GM08714 (cell line): ENCODE measurements around the gene ELL.

Source experiments
- H3K4me3 ChIP-seq: fragments of 200-500 bp; sonication (Bioruptor generic); 2 replicates; pipeline ENCODE4 v1.5.1; 2014; ENCODE audit warnings: mild to moderate bottlenecking, low read length, inconsistent platforms
- ZNF274 ChIP-seq: IDR thresholded peaks from 2 replicates; pipeline ENCODE4 v1.6.1; 2012; ENCODE audit warnings: mild to moderate bottlenecking, low read depth, low read length

Gene ELL

GRCh38 chr19:18424890-18425514, 96.9 kb downstream of the ELL start:
- H3K4me3 ChIP-seq, result no peak overlapping the region
- TF ChIP-seq ZNF274, result no peak

- H3K4me3 ChIP-seq, result no peak overlapping the region
- no peak for TF ChIP-seq ZNF274
Observed at GRCh38 chr19:18424122-18424889, 97.6 kb downstream of the ELL start.

- no peak for TF ChIP-seq ZNF274
- no peak overlapping the region for H3K4me3 ChIP-seq
Observed at GRCh38 chr19:18423258-18424020, 98.4 kb downstream of the ELL start.

- H3K4me3 ChIP-seq, result no peak overlapping the region
- no peak for TF ChIP-seq ZNF274
Observed at GRCh38 chr19:18422530-18423191, 99.2 kb downstream of the ELL start.

- no peak for TF ChIP-seq ZNF274
- H3K4me3 ChIP-seq, result no peak overlapping the region
Observed at GRCh38 chr19:18421371-18421959, 100.4 kb downstream of the ELL start.

GRCh38 chr19:18420930-18421329, 100.9 kb downstream of the ELL start:
- H3K4me3 ChIP-seq, result peak overlapping the region; percentile 68; the same call in 1 of the 2 replicates
- no peak for TF ChIP-seq ZNF274

GRCh38 chr19:18419699-18420460, 102.0 kb downstream of the ELL start:
- no peak for TF ChIP-seq ZNF274
- peak overlapping the region; percentile 68 for H3K4me3 ChIP-seq

GRCh38 chr19:18419195-18419698, 102.6 kb downstream of the ELL start, which contains the start of gene SSBP4:
Gene SSBP4 (plus strand): TSS chr19:18419398. CDS start chr19:18419649, 251 bp downstream.
- TF ChIP-seq ZNF274, result no peak
- peak within 1 kb of the TSS; percentile 68 for H3K4me3 ChIP-seq

GRCh38 chr19:18418483-18419194, 103.2 kb downstream of the ELL start:
- no peak for TF ChIP-seq ZNF274
- no peak overlapping the region; the same call in 1 of the 2 replicates for H3K4me3 ChIP-seq

GRCh38 chr19:18418029-18418482, 103.8 kb downstream of the ELL start:
- no peak overlapping the region; the same call in 1 of the 2 replicates for H3K4me3 ChIP-seq
- no peak for TF ChIP-seq ZNF274

GRCh38 chr19:18417250-18418028, 104.4 kb downstream of the ELL start:
- TF ChIP-seq ZNF274, result no peak
- H3K4me3 ChIP-seq, result peak overlapping the region; percentile 29; the same call in 1 of the 2 replicates
